Measurements from ENCODE around the gene AMBN. TPM values are rescaled to one million over a fixed set of nuclear protein-coding genes. Genes with fewer than 3 reads are reported as not detected.

AMBN gene
- total and polyA plus RNA-seq, 10 donors = not detected

- WGBS, 5 donors = 70 to 89% (median 78%) methylated on average over 8 of the region's 8 CpGs
- intact Hi-C loops (cut with DNase I; ENCODE audit: low total_unique reads) = no loop called here
- TF ChIP-seq CTCF (IDR thresholded peaks at IDR 0.05 in 8 of 11, conservative IDR thresholded peaks at IDR 0.05 in 3 of 11) = no peak
- TF ChIP-seq POLR2A (IDR thresholded peaks at IDR 0.05) = no peak
- no peak for TF ChIP-seq POLR2AphosphoS5 (IDR thresholded peaks at IDR 0.05)
- no peak overlapping the region for H3K4me3 ChIP-seq
- H3K4me1 ChIP-seq = peaks cover 0 to 4% (median 0%) of the 10 kb centered on the region in 6 donors
- H3K9me3 ChIP-seq = no peaks in the 10 kb centered on the region
- H3K27ac ChIP-seq = no peak overlapping the region
- no peak for DNase-seq
- H3K27me3 ChIP-seq (replicated peaks in 1 of 7) = no peaks in the 10 kb centered on the region
- no peaks in the 10 kb centered on the region for H3K36me3 ChIP-seq
These were observed 14.4 kb downstream of the AMBN start for GRCh38 chr4:70606459-70606858.

- Histone ChIP-seq H3K27ac (no peak overlapping the region), H3K36me3 (no peaks in the 10 kb centered on the region), H3K9me3 (no peaks in the 10 kb centered on the region), H3K4me3 (no peak overlapping the region), H3K27me3 (replicated peaks in 1 of 7) (no peaks in the 10 kb centered on the region), H3K4me1 (no peaks in the 10 kb centered on the region)
- no peak for TF ChIP-seq POLR2AphosphoS5 (IDR thresholded peaks at IDR 0.05)
- no peak for TF ChIP-seq CTCF (IDR thresholded peaks at IDR 0.05 in 8 of 11, conservative IDR thresholded peaks at IDR 0.05 in 3 of 11)
- no peak for TF ChIP-seq POLR2A (IDR thresholded peaks at IDR 0.05)
- intact Hi-C loops (cut with DNase I; ENCODE audit: low total_unique reads) = no loop called here
- no peak for DNase-seq
- 84 to 95% (median 87%) methylated on average over 3 of the region's 3 CpGs for WGBS, 5 donors
These were observed 15.3 kb downstream of the AMBN start for GRCh38 chr4:70607334-70607853.

GRCh38 chr4:70608324-70608723 is 16.3 kb downstream of the AMBN start:
- Histone ChIP-seq H3K27ac (no peak overlapping the region), H3K27me3 (replicated peaks in 1 of 7) (no peaks in the 10 kb centered on the region), H3K4me1 (peaks cover 0 to 4% (median 0%) of the 10 kb centered on the region in 6 donors), H3K36me3 (no peaks in the 10 kb centered on the region), H3K4me3 (no peak overlapping the region), H3K9me3 (no peaks in the 10 kb centered on the region)
- TF ChIP-seq POLR2A (IDR thresholded peaks at IDR 0.05) (no peak), POLR2AphosphoS5 (IDR thresholded peaks at IDR 0.05) (no peak)
- intact Hi-C loops (cut with DNase I; ENCODE audit: low total_unique reads) = no loop called here
- 73 to 89% (median 76%) methylated on average over 2 of the region's 2 CpGs for WGBS, 5 donors
- DNase-seq = no peak

- no peak for DNase-seq
- WGBS, 5 donors = 17 to 20% (median 19%) methylated on average over 9 of the region's 9 CpGs
- no peaks in the 10 kb centered on the region for H3K36me3 ChIP-seq
- peak overlapping the region in 6 of 8 donors; percentile 52 to 67 (median 56) for H3K27ac ChIP-seq
- peaks cover 0 to 19% (median 4%) of the 10 kb centered on the region in 6 donors for H3K4me1 ChIP-seq
- no peaks in the 10 kb centered on the region for H3K27me3 ChIP-seq (replicated peaks in 1 of 7)
- intact Hi-C loops (cut with DNase I; ENCODE audit: low total_unique reads) = no loop called here
- no peak for TF ChIP-seq CTCF (IDR thresholded peaks at IDR 0.05 in 8 of 11, conservative IDR thresholded peaks at IDR 0.05 in 3 of 11)
- no peak for TF ChIP-seq POLR2A (IDR thresholded peaks at IDR 0.05)
- TF ChIP-seq POLR2AphosphoS5 (IDR thresholded peaks at IDR 0.05) = no peak
- H3K4me3 ChIP-seq = peak overlapping the region in 6 of 8 donors; percentile 1 to 53 (median 10)
- peaks cover 0 to under 1% (median 0%) of the 10 kb centered on the region in 8 donors for H3K9me3 ChIP-seq
These were observed 21.5 kb downstream of the AMBN start for GRCh38 chr4:70613306-70614183.
